Germinal center (tissue), 1 donor: ENCODE measurements around the gene SLC35F3.

Source experiments
- DNase-seq: peaks from one replicate; pipeline ENCODE4 v3.0.0; 2012; ENCODE audit warnings: mixed read lengths, low spot score

The SLC35F3 gene

DNA sequence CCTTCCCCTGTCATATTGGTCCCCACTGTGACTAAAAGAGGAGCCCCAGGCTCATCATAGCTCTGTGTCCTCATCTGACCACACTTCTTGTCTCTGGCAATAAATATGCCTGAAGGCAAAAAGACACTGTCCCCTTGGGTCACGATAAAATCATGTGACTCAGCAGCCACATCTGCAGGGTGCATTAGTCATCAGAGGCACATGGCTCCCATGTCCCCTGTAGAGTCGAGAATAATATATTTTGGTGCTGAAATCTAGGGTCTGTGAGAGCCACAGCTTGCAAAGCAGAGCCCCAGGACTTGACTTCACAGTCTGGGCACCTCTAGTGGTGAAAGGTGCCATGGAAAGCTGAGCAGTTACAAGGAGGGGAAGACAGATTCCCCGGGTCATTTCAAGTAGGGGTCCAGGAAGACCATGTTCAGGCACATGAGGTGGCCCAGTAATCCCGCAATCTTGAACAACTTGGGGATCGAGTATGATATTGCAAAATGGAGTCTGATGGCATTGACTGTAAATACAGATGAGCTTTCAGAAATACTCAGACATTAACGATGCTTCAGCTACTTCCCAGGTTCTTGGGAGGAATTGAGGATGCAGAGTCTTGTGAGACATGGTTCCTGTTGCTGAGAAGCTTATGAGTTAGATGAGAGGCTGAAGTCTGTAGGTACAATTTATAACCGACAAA, 68.6 kb downstream of the SLC35F3 start:
- no peak for DNase-seq

DNA sequence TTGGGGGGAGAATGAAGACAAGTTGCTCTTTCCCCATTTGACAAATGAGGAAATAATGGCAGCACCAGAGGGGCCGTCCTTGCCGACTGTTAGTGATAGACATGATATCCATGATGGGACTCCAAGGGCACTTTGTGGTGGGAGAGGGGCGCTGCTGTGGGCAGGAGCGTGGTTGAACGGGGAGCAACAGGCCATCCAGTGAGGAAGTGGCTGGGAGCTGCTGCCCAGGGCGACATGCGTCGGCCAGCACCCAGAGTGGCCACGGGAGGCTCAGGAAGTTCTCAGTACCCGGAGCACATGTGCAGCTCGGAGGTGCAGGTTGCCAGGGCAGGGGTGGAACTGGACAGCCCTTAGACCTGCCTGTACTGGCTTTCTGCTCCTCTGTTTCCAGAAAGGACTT, 71.0 kb downstream of the SLC35F3 start:
- DNase-seq = no peak

DNA sequence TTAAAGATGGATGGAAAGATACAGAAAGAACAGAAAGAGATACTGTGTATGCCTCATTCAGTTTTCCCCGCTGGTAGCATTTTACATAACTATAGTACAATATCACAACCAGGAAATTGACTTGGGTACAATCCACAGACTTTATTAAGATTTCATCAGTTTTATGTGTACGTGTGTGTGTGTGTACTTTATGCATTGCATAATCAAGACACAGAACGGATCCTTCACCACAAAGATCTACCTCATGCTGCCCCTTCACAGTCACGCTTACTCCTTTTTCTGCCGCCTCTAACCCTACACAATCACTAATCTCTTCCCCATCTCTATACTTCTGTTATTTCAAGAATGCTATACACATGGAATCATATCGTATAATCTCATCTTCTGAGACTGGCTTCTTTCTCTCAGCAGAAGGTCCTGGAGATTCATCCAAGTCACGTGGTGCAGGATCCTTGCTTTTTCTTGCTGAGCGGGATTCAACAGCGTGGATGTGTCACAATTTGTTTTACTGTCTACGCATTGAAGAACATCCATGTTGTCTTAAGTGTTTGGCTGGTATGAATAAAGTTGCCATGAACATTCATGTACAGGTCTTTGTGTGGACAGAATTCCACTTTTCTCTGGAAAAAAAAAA, 76.7 kb downstream of the SLC35F3 start:
- no peak for DNase-seq

DNA sequence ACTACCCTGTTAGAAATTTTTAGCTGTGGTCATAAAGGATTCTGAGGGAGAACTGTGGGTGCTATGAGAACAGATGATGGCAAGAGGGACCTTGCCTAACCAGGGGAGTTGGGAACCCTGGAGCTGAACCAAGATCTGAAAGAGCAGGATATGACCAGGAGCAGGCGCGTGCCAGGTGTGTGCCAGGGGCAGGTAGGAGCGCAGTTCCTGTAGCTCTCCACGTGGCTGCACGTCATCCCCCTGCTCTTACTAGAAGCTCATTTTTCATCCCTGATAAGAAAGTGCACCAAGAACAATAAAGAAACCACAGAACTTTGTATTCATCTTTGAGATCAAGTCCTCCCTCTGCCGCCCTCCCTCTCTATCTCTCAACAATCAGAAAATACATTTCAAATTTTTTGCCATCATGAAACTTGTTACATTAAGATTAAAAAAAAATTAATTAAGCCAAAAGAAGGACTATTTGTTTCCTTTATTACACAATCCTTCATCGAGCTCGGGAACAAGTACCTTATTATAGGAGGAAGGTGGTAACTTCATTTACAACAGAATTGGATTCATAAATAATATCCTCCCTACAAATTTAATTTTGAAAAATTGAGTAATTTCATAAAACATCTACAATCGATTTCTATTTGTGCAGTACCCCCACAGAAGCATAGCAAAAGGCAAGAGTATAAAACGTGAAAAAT, 78.5 kb downstream of the SLC35F3 start:
- DNase-seq = no peak

DNA sequence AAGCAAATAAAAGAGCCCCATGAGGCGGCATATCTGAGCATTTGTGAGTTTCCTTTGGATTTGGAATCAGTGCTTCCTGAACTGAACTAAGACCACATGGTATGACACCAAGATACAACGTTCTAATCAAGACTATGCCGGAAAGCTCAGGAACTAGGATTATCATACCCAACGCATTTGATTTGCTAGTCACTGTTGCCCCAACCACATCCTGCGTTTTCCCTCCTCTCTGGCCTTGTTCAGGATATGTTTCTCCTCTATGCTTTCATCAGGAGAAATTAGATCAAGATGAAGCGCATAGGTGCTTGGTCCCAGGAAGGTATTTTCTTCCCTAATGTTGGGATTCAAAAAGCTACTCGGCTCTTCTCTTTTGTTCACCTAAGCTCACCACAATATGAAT, 79.3 kb downstream of the SLC35F3 start:
- DNase-seq = no peak

DNA sequence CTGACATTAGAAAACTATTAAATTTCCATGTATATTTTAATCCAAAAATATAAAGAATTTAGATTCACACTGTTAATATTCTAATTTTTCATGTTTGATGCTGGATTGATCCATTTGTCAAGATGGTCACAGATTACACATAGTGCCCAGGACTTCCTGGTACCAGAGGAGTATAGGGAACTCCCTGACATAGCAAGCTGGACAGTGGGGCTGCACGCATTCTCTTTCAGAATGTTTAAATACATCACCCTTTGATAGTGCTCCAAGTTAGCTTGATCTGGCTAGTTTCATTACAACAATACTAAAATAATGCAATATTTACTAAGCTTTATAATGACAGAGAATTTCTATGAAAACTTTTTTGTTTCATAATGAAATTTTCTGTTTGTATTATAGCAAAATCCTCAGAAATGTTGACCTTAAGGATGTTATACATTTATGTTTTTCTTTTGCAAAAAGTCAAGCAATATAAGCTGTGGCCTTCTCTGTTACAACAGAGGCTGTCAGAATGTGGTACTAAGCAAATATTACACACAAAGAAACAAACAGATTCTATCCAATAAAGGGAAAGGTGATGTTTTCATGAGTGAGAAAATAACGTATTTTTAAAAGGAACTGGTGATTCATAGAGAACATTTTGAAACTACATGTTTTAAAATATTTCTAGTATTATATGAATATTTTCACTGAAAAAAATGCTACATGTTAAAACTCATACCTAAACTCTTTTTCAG, 84.7 kb downstream of the SLC35F3 start:
- DNase-seq = no peak

DNA sequence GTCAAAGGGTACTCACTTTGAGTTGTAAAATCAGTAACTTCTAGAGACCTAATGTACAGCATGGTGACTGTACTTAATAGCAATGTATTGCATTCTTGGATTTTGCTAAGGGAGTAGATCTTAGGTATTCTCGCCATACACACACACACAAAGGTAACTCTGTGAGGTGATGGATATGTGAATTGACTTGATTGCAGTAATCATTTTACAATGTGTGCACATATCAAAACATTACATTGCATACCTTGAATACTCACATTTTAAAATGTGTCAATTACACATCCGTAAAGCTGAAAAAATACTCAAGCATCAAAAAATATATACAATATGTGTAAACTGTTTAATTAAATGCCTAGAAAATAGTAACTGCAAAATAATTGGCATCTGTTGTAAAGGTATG, 86.0 kb downstream of the SLC35F3 start:
- DNase-seq = no peak

DNA sequence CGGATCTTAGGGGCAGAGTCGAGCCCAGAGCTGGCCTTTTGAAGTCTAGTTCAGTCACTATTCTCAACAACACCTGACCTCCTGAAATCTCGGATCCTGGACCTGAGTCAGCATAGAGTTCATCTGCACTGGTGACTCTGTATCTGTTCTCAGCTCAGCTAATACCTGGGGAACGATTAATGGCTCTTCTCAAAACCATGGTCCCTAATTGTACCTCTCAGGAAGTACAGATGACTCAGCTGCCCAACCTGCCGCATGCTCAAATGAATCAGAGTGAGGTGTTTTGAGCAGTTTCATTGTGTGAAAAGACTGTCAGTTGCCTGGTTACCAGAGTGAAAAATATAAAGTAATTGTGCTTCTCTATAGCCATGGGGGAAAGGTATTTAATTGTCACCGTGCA, 89.2 kb downstream of the SLC35F3 start:
- DNase-seq = no peak

DNA sequence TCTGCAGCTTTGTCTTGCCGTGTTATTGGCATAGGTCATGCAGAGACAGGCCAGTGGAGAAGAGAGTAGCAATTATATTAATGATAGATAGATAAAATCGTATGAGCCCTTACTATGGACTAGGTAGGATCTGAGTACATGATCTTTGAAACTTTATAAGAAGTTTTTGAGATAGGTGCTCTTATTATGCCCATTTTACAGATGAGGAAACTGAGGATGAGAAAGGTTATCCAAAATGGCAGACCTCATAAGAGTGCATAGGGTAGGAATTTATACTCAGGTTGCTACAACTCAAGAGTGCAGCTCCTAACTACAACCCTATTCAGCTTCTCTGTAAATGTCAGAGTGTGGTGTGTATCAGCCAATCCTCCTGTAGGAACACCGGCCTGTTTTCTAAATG, 89.6 kb downstream of the SLC35F3 start:
- DNase-seq = no peak

DNA sequence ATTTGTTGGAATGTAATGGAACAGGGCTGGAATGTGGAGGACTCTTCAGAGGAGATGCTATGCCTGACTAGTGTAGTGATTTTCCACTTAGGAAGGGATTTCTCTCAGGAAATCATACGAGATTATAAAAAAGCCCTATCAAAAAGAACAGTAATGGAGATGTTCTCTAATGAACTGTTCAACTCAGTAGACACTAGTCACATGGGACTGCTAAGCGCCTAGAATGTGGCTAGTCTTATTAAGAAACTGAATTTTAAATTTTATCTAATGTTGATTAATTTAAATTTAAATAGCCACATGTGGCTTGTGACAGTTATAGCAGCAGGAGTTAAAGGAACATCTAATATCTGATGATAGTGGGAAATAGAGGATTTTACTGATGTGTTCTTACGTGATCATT, 94.0 kb downstream of the SLC35F3 start:
- DNase-seq = no peak

DNA sequence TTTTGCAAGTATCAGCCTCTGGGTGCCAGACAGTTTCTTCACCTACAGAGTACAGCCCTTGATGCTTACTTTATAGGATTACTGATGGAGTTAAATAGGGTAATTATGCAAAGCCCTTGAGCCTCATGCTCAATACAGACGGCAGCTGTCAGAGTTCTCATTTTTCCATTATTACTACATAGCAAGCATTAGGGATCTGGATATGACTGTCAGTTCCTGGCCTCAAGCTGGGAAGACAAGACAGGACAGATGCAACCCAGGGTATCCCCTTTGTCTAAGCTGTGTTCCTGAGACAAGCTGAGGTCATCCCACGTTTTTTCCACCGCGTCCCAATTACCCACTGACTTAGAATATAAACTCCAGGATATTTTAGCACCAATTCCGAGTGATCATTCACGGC, 94.4 kb downstream of the SLC35F3 start:
- no peak for DNase-seq

DNA sequence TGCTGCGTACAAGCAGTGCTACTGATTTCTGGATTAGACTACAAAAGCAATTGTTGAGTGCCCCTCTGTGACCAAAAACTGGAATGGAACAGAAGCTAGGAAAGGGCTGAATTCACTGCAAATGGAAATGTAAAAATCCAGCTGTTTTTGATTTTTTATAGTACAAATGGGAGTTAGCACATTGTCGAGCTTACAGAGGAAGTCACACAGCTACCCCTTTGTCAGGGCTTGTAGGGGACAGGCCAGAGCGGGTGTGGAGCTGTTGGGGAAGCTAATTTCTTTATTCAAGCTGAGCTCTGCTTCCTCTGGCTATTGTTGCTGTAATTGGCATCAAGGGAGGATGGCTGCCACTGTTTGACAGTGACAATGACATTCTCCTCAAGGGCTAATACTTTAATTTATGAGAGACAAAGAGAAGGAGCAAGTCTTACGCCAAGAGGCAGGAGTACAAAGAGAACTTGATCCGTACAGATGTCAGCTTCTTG, 96.1 kb downstream of the SLC35F3 start:
- DNase-seq = no peak

DNA sequence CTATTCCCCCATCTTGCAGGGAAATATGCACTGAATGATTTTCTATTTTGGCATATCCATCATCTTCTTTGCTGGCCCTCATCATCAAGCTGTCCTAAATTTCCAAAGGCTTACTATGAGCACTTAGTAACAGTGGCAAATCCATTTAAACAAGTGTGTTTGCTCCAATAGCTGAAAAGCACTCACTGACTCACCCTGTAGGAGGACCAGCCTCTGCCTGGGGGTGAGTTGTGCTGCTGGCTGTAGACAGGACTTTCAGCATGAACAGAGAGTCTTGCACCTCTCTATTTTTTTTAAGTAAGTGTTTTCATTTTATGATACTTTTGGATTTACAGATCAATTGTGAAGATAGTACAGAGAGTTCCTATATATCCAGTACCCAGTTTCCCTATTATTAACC, 97.3 kb downstream of the SLC35F3 start:
- DNase-seq = no peak

DNA sequence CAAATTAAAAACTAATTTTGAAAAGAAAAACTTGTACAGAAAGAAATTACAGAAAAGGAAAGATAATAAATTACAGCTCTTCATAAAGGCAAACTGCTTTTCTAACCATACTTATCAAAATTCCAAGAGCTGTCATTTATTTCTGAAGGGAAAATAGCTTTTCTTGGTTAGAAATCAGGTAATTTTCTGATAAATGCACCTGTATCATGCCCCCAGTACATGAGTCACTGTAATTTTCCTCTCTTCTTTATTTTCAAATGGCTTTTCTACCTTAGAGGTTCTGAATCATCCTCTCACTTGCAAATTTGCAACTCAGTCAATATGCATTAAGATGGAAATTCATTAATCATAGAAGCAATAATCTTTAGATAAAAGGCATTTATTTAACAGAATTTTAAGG, 100.1 kb downstream of the SLC35F3 start:
- DNase-seq = no peak

DNA sequence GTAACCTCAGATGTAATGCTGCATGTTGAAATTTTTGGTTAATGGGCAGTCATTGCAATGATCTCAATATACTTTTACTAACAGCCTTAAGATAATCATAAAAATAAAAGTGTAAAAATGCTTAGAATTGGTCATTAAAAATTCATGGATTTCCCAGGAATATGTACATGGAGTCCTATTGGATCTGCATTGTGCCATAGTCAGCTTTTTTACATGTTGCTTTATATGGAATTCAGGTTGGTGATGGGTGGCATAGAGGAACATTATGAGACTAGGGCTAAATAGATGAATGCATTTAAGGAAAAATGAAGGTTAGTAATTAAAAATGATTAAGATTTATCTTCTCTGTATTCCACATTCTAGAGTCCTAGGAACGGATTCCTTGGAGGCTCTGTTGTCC, 103.2 kb downstream of the SLC35F3 start:
- DNase-seq = no peak

DNA sequence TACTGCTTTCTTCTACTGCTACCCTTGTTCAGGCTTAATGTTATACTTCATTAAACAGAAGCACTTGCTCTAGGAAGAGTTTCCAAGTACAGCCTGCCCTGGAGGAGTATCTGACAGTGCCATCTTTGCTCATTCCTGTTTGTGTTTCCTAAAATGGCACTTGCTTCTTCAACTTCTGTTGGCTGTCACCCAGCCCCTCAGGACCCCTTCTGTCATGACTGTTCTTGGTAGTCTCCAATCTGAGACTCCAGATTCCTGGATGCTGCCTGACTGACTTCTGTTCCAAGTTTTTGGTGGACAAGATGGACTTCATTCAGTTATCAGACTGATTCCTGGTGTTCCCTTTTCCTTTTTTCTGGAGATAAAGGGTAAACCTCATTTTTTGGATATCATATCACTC, 104.1 kb downstream of the SLC35F3 start:
- no peak for DNase-seq

DNA sequence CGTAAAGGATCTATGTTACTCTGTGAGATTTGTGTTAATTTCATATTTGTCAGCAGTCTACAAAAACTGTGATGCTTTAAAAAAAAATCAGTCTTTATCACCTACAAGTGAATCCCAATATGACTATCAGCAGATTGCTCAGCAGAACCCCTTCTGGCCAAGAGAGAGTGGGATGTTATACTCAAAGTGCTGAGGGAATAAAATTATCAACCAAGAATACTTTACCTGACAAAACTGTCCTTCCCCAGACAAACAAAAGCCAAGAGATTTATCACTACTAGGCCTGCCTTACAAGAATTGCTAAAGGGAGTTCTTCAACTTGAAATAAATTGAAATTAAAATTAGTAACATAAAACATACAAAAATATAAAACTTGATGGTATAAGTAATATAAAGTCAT, 105.2 kb downstream of the SLC35F3 start:
- DNase-seq = no peak

DNA sequence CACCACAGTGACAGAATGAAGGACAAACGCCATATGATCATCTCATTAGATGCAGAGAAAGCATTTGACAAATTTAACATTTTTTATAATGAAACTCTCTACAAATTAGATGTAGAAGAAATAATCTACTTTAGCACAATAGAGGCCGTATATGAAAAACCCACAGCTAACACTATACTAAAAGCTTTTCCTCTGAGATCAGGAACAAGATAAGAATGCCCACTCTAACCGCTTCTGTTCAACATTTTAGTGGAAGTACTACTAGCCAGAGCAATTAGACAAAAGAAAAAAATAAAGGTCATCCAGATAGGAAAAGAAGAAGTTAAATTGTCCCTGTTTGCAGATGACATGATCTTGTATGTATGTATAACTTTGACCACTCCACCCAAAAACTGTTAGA, 109.7 kb downstream of the SLC35F3 start:
- DNase-seq = no peak

DNA sequence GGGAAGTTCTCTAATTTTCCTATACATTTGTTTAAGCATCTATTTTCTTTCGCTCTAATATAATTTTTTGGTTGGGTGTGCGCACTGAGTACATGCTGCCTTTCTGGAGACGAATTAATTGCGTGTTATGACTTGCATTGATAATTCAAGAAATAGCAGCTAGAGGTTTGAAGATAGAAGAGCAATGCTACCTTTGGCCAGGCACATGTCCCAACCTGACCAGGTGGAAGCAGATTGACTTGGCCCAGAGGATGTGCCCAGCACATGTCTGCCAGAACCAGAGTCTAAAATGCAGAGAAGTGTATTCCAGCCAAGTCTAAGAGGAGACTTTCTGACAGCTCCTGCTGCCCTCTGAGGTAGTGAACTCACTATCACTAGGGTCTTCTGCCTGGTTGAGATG, 114.3 kb downstream of the SLC35F3 start:
- DNase-seq = no peak

DNA sequence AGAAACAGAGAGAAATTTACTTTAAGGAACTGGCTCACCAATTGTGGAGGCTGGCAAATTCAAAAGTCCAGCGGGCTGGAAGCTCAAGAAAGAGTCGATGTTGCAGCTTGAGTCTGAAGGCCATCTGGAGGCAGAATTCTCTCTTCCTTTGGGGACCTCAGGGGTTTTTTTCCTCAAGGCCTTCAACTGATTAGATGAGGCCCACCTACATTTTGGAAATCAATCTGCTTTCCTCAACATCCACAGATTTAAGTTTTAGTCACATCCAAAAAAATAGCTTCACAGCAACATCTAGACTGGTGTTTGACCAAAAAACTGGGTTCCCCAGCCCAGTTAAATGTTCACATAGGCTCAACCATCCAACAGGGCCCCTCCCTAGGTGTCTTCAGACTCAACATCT, 114.9 kb downstream of the SLC35F3 start:
- no peak for DNase-seq

DNA sequence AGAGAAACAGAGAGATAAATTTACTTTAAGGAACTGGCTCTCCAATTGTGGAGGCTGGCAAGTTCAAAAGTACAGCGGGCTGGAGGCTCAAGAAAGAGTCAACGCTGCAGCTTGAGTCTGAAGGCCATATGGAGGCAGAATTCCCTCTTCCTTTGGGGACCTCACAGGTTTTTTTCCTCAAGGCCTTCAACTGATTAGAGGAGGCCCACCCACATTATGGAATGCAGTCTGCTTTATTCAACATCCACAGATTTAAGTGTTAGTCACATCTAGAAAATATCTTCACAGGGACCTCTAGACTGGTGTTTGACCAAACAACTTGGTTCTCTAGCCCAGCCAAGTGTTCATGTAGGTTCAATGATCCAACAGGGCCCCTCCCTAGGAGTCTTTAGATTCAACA, 117.8 kb downstream of the SLC35F3 start:
- no peak for DNase-seq

DNA sequence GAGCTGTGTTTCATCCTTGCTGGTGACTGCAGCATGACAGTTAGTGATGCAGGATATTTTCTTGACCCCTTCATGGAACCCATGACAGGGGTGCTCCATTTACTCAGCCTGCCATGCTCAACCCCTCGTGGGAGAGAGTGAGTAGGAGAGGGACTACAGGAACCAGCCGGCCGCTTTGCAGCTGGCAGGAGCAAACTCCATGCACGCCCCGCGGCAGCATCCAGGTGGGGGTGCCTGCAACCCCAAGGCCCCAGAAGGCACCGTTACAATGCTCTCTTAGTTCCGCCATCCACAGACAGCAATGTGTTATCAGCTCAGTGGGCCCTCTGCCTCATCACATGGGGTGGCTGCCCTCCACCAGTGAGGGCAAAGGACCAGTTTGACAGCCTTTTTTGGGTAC, 135.1 kb downstream of the SLC35F3 start:
- DNase-seq = no peak
